ENCODE measurements around the gene COL4A6.

Gene COL4A6

DNA sequence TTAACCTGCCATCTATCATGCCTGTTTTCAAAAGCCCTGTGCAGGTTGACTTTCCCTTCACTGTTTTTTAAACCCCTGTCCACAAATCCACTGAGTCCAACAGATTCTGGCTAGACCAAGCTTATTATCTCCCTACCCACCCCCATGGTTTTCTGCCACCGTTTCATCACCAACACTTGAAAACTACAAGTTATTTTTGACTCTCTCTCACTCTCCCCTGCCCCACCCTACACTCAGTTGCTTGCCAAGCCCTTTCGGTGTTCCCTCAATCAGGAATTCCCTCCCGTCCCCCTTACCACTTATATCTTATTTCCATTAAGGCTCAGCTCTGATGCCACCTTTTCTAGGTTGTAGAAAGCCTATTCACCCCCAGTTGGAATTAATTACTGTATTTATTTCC, 316.9 kb downstream of the COL4A6 start:
- Histone ChIP-seq H3K36me3 (ENCODE audit: insufficient read depth, low read length) (no peaks in the 10 kb centered on the region), H3K4me2 (ENCODE audit: low read depth, low read length, poor library complexity, severe bottlenecking) (no peak overlapping the region), H3K9ac (ENCODE audit: low read depth, low read length, poor library complexity, severe bottlenecking) (no peak overlapping the region), H3K4me3 (ENCODE audit: low read length, poor library complexity, severe bottlenecking) (no peak overlapping the region), H3K4me1 (ENCODE audit: insufficient read depth, low read length, poor library complexity, severe bottlenecking) (no peaks in the 10 kb centered on the region), H3K9me2 (replicated peaks; ENCODE audit: low read depth, low read length) (no peaks in the 10 kb centered on the region), H3K9me3 (ENCODE audit: insufficient read depth, low read depth, low read length) (no peaks in the 10 kb centered on the region), H3K79me2 (ENCODE audit: insufficient read depth, low read length) (no peaks in the 10 kb centered on the region), H3F3A (ENCODE audit: low read depth) (no peaks in the 10 kb centered on the region), H2AFZ (ENCODE audit: low read length) (no peak overlapping the region), H3K27me3 (ENCODE audit: insufficient read depth, low read length, poor library complexity, severe bottlenecking) (no peaks in the 10 kb centered on the region), H4K20me1 (ENCODE audit: insufficient read depth, low read length, poor library complexity, severe bottlenecking) (no peaks in the 10 kb centered on the region)
- TF ChIP-seq, protein P1, sequence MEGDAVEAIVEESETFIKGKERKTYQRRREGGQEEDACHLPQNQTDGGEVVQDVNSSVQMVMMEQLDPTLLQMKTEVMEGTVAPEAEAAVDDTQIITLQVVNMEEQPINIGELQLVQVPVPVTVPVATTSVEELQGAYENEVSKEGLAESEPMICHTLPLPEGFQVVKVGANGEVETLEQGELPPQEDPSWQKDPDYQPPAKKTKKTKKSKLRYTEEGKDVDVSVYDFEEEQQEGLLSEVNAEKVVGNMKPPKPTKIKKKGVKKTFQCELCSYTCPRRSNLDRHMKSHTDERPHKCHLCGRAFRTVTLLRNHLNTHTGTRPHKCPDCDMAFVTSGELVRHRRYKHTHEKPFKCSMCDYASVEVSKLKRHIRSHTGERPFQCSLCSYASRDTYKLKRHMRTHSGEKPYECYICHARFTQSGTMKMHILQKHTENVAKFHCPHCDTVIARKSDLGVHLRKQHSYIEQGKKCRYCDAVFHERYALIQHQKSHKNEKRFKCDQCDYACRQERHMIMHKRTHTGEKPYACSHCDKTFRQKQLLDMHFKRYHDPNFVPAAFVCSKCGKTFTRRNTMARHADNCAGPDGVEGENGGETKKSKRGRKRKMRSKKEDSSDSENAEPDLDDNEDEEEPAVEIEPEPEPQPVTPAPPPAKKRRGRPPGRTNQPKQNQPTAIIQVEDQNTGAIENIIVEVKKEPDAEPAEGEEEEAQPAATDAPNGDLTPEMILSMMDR (conservative IDR thresholded peaks at IDR 0.05; ENCODE audit: low read length): no peak
- no peak for TF ChIP-seq EZH2phosphoT487 (IDR thresholded peaks at IDR 0.05; ENCODE audit: borderline replicate concordance)

DNA sequence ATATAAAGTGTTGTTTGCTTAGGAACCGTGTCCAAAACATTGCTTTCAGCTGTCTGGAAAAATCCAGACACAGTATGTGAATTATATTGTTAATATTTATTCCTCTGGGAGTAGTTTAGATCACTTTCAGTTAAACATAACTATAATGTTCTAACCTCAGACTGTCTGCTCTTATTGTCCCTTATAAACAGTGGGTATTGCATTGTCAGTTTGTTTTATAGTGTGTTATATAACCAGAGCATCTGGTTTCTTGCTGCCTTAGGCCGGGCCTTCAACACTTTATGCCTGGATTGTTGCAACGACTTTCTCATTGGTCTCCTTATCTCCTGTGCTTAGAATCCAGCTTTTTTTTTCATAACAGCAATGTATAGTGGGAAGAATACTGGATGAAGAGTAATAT, 320.2 kb downstream of the COL4A6 start:
- H3K9ac ChIP-seq (ENCODE audit: low read depth, low read length, poor library complexity, severe bottlenecking): no peak overlapping the region
- no peaks in the 10 kb centered on the region for H4K20me1 ChIP-seq (ENCODE audit: insufficient read depth, low read length, poor library complexity, severe bottlenecking)
- TF ChIP-seq, protein P1 (conservative IDR thresholded peaks at IDR 0.05; ENCODE audit: low read length): no peak
- TF ChIP-seq EZH2phosphoT487 (IDR thresholded peaks at IDR 0.05; ENCODE audit: borderline replicate concordance): no peak
- H3F3A ChIP-seq (ENCODE audit: low read depth): no peaks in the 10 kb centered on the region
- no peaks in the 10 kb centered on the region for H3K9me2 ChIP-seq (replicated peaks; ENCODE audit: low read depth, low read length)
- no peak overlapping the region for H2AFZ ChIP-seq (ENCODE audit: low read length)
- no peaks in the 10 kb centered on the region for H3K9me3 ChIP-seq (ENCODE audit: insufficient read depth, low read depth, low read length)
- no peaks in the 10 kb centered on the region for H3K79me2 ChIP-seq (ENCODE audit: insufficient read depth, low read length)
- no peak overlapping the region for H3K4me3 ChIP-seq (ENCODE audit: low read length, poor library complexity, severe bottlenecking)
- H3K4me1 ChIP-seq (ENCODE audit: insufficient read depth, low read length, poor library complexity, severe bottlenecking): no peaks in the 10 kb centered on the region
- no peak overlapping the region for H3K4me2 ChIP-seq (ENCODE audit: low read depth, low read length, poor library complexity, severe bottlenecking)
- no peaks in the 10 kb centered on the region for H3K27me3 ChIP-seq (ENCODE audit: insufficient read depth, low read length, poor library complexity, severe bottlenecking)
- no peaks in the 10 kb centered on the region for H3K36me3 ChIP-seq (ENCODE audit: insufficient read depth, low read length)

DNA sequence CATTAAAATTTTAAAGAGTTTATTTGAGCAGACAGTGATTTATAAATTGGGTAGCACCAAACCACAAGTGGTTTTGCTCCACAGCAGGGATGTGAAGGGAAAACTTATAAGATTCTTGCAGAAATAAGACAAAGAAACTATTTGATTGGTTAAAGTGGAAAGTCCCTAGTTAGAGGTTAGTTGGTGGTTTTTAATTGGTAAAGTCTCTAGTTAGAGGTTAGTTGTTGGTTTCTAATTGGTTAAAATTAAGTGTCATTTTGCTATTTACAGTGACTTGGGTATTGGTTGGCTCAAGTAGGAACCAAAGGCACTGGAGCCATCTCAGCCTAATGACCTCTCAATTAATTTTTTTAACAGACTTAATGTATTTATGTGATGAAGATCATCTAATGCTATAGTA, 323.7 kb downstream of the COL4A6 start:
- H3K9me2 ChIP-seq (replicated peaks; ENCODE audit: low read depth, low read length): no peaks in the 10 kb centered on the region
- no peaks in the 10 kb centered on the region for H4K20me1 ChIP-seq (ENCODE audit: insufficient read depth, low read length, poor library complexity, severe bottlenecking)
- no peak overlapping the region for H3K4me3 ChIP-seq (ENCODE audit: low read length, poor library complexity, severe bottlenecking)
- no peak overlapping the region for H3K9ac ChIP-seq (ENCODE audit: low read depth, low read length, poor library complexity, severe bottlenecking)
- H3K9me3 ChIP-seq (ENCODE audit: insufficient read depth, low read depth, low read length): no peaks in the 10 kb centered on the region
- H3K27me3 ChIP-seq (ENCODE audit: insufficient read depth, low read length, poor library complexity, severe bottlenecking): no peaks in the 10 kb centered on the region
- no peak overlapping the region for H3K4me2 ChIP-seq (ENCODE audit: low read depth, low read length, poor library complexity, severe bottlenecking)
- H3K4me1 ChIP-seq (ENCODE audit: insufficient read depth, low read length, poor library complexity, severe bottlenecking): no peaks in the 10 kb centered on the region
- H3F3A ChIP-seq (ENCODE audit: low read depth): no peaks in the 10 kb centered on the region
- no peak for TF ChIP-seq EZH2phosphoT487 (IDR thresholded peaks at IDR 0.05; ENCODE audit: borderline replicate concordance)
- TF ChIP-seq, protein P1 (conservative IDR thresholded peaks at IDR 0.05; ENCODE audit: low read length): no peak
- no peaks in the 10 kb centered on the region for H3K36me3 ChIP-seq (ENCODE audit: insufficient read depth, low read length)
- no peak overlapping the region for H2AFZ ChIP-seq (ENCODE audit: low read length)
- H3K79me2 ChIP-seq (ENCODE audit: insufficient read depth, low read length): no peaks in the 10 kb centered on the region

All from Loucy (cell line).